Brain microvascular endothelial cell (primary cell): ENCODE measurements around the gene DISC1.

ENCODE experiments used
- DNase-seq: peaks from one replicate; pipeline ENCODE4 v3.0.0-alpha.2; 2020
- H3K27ac ChIP-seq: fragments of 250-450 bp; sonication (Bioruptor Pico); 2 replicates; pipeline ENCODE4 v1.5.1; 2020; ENCODE audit warnings: mild to moderate bottlenecking, moderate library complexity
- H3K27me3 ChIP-seq: fragments of 250-450 bp; sonication (Bioruptor Pico); replicated peaks from 2 replicates; pipeline ENCODE4 v1.5.1; 2020; ENCODE audit warnings: mild to moderate bottlenecking
- H3K36me3 ChIP-seq: fragments of 250-450 bp; sonication (Bioruptor Pico); replicated peaks from 2 replicates; pipeline ENCODE4 v1.5.1; 2020; ENCODE audit warnings: mild to moderate bottlenecking
- H3K4me3 ChIP-seq: 2 replicates; pipeline ENCODE4 v1.5.1; 2011; ENCODE audit warnings: low read depth, mild to moderate bottlenecking, control low read depth, low read length, moderate library complexity
- CTCF ChIP-seq: IDR thresholded peaks from 2 replicates; pipeline ENCODE4 v1.5.1; 2011; ENCODE audit warnings: low read depth, mild to moderate bottlenecking, moderate library complexity, low read length, control low read depth, inconsistent platforms; ENCODE audit errors: missing control alignments
- in situ Hi-C: cut with HindIII; loops from 2 replicates; pipeline ENCODE4 v1.10.0; 2017; ENCODE audit warnings: low sequenced_read_pairs, low pct_ligation_motif_present

Gene DISC1

DNA sequence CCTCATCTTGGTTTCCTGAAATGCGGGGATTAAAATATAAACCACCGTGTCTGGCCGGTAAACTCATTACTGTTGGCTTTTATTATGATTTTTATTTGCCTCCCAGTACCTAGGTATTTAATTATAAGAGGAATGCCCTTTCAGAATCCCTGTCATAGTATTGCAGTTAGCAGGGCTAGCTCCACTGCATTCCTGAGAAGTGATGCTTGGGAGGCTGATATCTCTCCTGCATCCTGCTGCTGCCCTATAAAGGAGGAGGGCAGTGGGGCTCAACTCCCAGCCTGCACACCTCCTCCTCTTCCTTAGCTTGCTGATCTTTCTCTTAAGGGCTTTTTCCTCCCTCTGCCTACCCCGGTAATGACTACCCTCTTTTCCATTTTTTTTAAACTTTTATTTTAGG is 19.9 kb upstream of the DISC1 start:
- in situ Hi-C loops = no loop called here
- TF ChIP-seq CTCF = no peak
- no peaks in the 10 kb centered on the region for H3K27me3 ChIP-seq

GRCh38 chr1:231610388-231610787 is 16.2 kb upstream of the DISC1 start:
- Histone ChIP-seq H3K27me3 (no peaks in the 10 kb centered on the region), H3K4me3 (no peak overlapping the region), H3K27ac (no peak overlapping the region), H3K36me3 (no peaks in the 10 kb centered on the region)
- in situ Hi-C loops = no loop called here
- DNase-seq = no peak
- TF ChIP-seq CTCF = no peak

More for the DNA sequence above, 19.9 kb upstream of the DISC1 start:
- no peaks in the 10 kb centered on the region for H3K36me3 ChIP-seq
- H3K4me3 ChIP-seq = no peak overlapping the region
- DNase-seq = peak; percentile 36
- no peak overlapping the region for H3K27ac ChIP-seq

DNA sequence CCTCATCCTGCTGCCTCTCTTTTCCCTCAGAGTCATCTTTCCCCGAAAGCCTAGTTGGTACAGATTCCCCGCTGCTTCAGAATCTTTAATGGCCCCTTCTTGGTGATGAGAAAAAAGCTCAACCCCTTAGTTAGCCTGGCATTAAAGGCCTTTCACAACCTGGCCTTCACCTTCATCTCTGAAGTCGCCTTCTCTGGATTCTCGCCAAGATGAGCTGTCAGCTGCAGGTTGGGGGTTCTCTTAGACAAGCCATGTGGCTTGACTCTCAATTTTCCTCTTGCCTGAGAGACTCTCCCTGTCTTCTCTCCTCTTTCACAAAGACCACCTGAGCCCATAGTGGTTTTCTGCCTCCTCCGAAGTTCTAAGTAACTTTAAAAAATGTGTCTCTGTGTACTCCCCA is 15.5 kb upstream of the DISC1 start:
- H3K4me3 ChIP-seq = no peak overlapping the region
- TF ChIP-seq CTCF = no peak
- no peak overlapping the region for H3K27ac ChIP-seq
- DNase-seq = no peak
- H3K27me3 ChIP-seq = no peaks in the 10 kb centered on the region
- in situ Hi-C loops = no loop called here
- no peaks in the 10 kb centered on the region for H3K36me3 ChIP-seq

DNA sequence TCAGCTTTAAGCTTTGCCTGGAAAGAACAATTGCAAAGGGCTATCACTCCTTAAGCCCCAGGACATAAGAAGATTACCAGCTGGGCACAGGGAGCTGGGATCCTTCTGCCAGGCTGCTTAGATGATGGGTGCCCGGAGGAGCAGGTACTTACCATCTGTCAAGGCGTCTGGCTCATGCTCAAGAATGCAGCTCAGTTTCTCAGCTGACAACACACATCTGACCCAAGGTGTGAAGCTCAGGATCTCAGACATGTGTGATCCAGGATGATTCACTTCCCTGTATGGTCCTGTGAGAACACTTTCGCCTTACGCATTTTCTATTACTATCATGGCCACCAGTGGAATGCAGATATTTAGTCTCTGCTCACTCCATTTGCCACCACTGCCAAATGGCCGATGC is 14.7 kb upstream of the DISC1 start:
- H3K27me3 ChIP-seq = no peaks in the 10 kb centered on the region
- H3K4me3 ChIP-seq = no peak overlapping the region
- no peak overlapping the region for H3K27ac ChIP-seq
- in situ Hi-C loops = no loop called here
- DNase-seq = no peak
- no peak for TF ChIP-seq CTCF
- no peaks in the 10 kb centered on the region for H3K36me3 ChIP-seq

- Histone ChIP-seq H3K27me3 (no peaks in the 10 kb centered on the region), H3K36me3 (no peaks in the 10 kb centered on the region), H3K27ac (no peak overlapping the region), H3K4me3 (no peak overlapping the region)
- no peak for TF ChIP-seq CTCF
- in situ Hi-C loops = no loop called here
- no peak for DNase-seq
Observed at GRCh38 chr1:231612393-231613089, 14.0 kb upstream of the DISC1 start.
